ENCODE results near the gene FBXW11. TPM values are rescaled to one million over a fixed set of nuclear protein-coding genes. Genes with fewer than 3 reads are reported as not detected.

The FBXW11 gene
- total RNA-seq, 1 experiment from 2014 or later = 52.0 TPM

- no peak overlapping the region for H3K4me3 ChIP-seq (replicated peaks in 1 of 2; ENCODE audit: low read depth in 1 of 2, low read length in 2 of 2)
- no peaks in the 10 kb centered on the region for H3K27me3 ChIP-seq (ENCODE audit: insufficient read depth, low read length)
- H2AFZ ChIP-seq (ENCODE audit: low read depth, low read length, poor library complexity, severe bottlenecking) = no peak overlapping the region
- no peak overlapping the region for H3K27ac ChIP-seq (ENCODE audit: low read depth, low read length)
- H3K9me3 ChIP-seq (ENCODE audit: control insufficient read depth in 1 of 2, insufficient read depth in 1 of 2, low read depth in 1 of 2, low read length in 2 of 2) = no peaks in the 10 kb centered on the region
- H3K79me2 ChIP-seq (ENCODE audit: insufficient read depth, low read length) = peaks cover 26% of the 10 kb centered on the region
- no peaks in the 10 kb centered on the region for H3K9me2 ChIP-seq (ENCODE audit: insufficient read depth)
- DNase-seq (ENCODE audit: low read depth, low spot score) (no peak), ATAC-seq (no peak)
- ChIA-PET POLR2A (no interaction called here), CTCF (interaction anchor here (0.6 to 1.3 kb wide), 2 partner anchors 179 to 567 kb away, joined by 3 to 4 read pairs; partner anchors contain the start of gene STK10), RAD21 (ENCODE audit: low non-redundant PET in 1 of 2, low total read pairs in 2 of 2, uncharacterized antibody in 2 of 2, unreplicated experiment in 2 of 2) (no interaction called here)
- H3K4me2 ChIP-seq (ENCODE audit: low read length) = no peak overlapping the region
- BruUV-seq (replicated peaks) = no TSS peak
- intact Hi-C loops (cut with micrococcal nuclease) = loop anchor here (10.0 kb wide), 1 partner anchor 285 kb away; no protein-coding TSS in a partner anchor
- no peak for TF ChIP-seq JUND (IDR thresholded peaks at IDR 0.05)
- TF ChIP-seq SIN3A (IDR thresholded peaks at IDR 0.05; ENCODE audit: low read depth) = no peak
- no peak for TF ChIP-seq POLR2A (IDR thresholded peaks at IDR 0.05; ENCODE audit: borderline replicate concordance, extremely low read depth, insufficient read depth, insufficient read length)
- TF ChIP-seq YY1 (IDR thresholded peaks at IDR 0.05; ENCODE audit: extremely low read depth, insufficient replicate concordance, low read depth, low read length) = no peak
- TF ChIP-seq SRF (IDR thresholded peaks at IDR 0.05; ENCODE audit: low read depth) = no peak
- no peak for TF ChIP-seq TCF7L2 (IDR thresholded peaks at IDR 0.05; ENCODE audit: borderline replicate concordance, extremely low read depth, insufficient read depth, insufficient read length)
- TF ChIP-seq CEBPB (IDR thresholded peaks at IDR 0.05; ENCODE audit: low read depth) = no peak
- TF ChIP-seq EZH2phosphoT487 (IDR thresholded peaks at IDR 0.05; ENCODE audit: borderline replicate concordance) = no peak
- no peak for TF ChIP-seq ZBTB33 (IDR thresholded peaks at IDR 0.05; ENCODE audit: extremely low read depth, insufficient replicate concordance, low read length)
- TF ChIP-seq CTCF (IDR thresholded peaks at IDR 0.05 in 2 of 3, conservative IDR thresholded peaks at IDR 0.05 in 1 of 3; ENCODE audit: borderline replicate concordance in 1 of 3, insufficient read depth in 1 of 3, low read depth in 2 of 3, low read length in 2 of 3) = no peak
- no peak for TF ChIP-seq POLR2AphosphoS5 (IDR thresholded peaks at IDR 0.05; ENCODE audit: low read depth, low read length)
- no peak for TF ChIP-seq ATF3 (IDR thresholded peaks at IDR 0.05)
- no peak for TF ChIP-seq EGR1 (IDR thresholded peaks at IDR 0.05; ENCODE audit: low read depth)
- TF ChIP-seq EZH2 (IDR thresholded peaks at IDR 0.05) = no peak
- TF ChIP-seq CBX3 (IDR thresholded peaks at IDR 0.05; ENCODE audit: low read depth) = no peak
- TF ChIP-seq REST (IDR thresholded peaks at IDR 0.05; ENCODE audit: low read depth) = no peak
- no peak for TF ChIP-seq ZNF274 (IDR thresholded peaks at IDR 0.05; ENCODE audit: low read depth, low read length)
- H4K20me1 ChIP-seq (ENCODE audit: insufficient read depth) = peaks cover 6% of the 10 kb centered on the region; the same call in 1 of the 2 replicates
- peaks cover 4 to 18% of the 10 kb centered on the region in 2 experiments; a peak in 3 of 4 replicates for H3K4me1 ChIP-seq (ENCODE audit: control insufficient read depth in 1 of 2, insufficient read depth in 2 of 2, low read length in 2 of 2)
- no peaks in the 10 kb centered on the region for H3K36me3 ChIP-seq (ENCODE audit: control insufficient read depth in 1 of 2, insufficient read depth in 2 of 2, low read length in 2 of 2)
- H3K9ac ChIP-seq (ENCODE audit: low read length) = no peak overlapping the region
Measured at GRCh38 chr5:172009536-172010270, 3.3 kb upstream of the FBXW11 start.
